Endothelial cell of umbilical vein (primary cell): Measurements from ENCODE around the gene ADSL. TPM values are rescaled to one million over a fixed set of nuclear protein-coding genes. Genes with fewer than 3 reads are reported as not detected.
A peak's percentile ranks its signal among the peaks of the same experiment; 100 is the strongest.

Experiments used
- BruUV-seq: library from RNA; stranded (reverse); fragments of 400-500 nt; replicated peaks from 2 replicates; lab custom pipeline; 2021; lab: Mats Ljungman, UMichigan
- CTCF ChIA-PET: fragments of 300-600, 350-600 bp; sonication (Branson Sonifier 250); formaldehyde crosslinking; loops from one replicate; lab custom pipeline; 2021; ENCODE audit warnings: antibody characterized with exemption, inconsistent platforms; lab: Charles Lee
- POLR2A ChIA-PET: fragments of 300-600, 350-600 bp; sonication (Branson Sonifier 250); formaldehyde crosslinking; loops from one replicate; lab custom pipeline; 2021; ENCODE audit warnings: antibody characterized with exemption, inconsistent platforms; lab: Charles Lee
- DNase-seq: peaks from one replicate; pipeline ENCODE4 v3.0.0-alpha.2; 2011; ENCODE audit warnings: low read depth, low spot score
- FAIRE-seq: peaks from 2 replicates; lab custom pipeline; 2011; peaks lifted over from hg19 to GRCh38; lab: Jason Lieb, UNC
- H2AFZ ChIP-seq: 2 replicates; pipeline ENCODE4 v1.6.0; 2012; ENCODE audit warnings: low read depth, low read length, control low read depth, inconsistent platforms
- H3K27ac ChIP-seq: 2 replicates; pipeline ENCODE4 v1.5.1; 2011; ENCODE audit warnings: low read depth, mild to moderate bottlenecking, control low read depth, low read length, moderate library complexity; ENCODE audit not compliant: insufficient read depth
- H3K27me3 ChIP-seq, 2 experiments: 2 replicates each; pipeline versions ENCODE4 v1.6.0 to v1.6.1; 2011; ENCODE audit warnings: low read length in 2 of 2, mixed read lengths in 1 of 2; ENCODE audit not compliant: control insufficient read depth in 2 of 2, insufficient read depth in 2 of 2
- H3K36me3 ChIP-seq, 2 experiments: 2 replicates in 1 of 2; 3 replicates in 1 of 2; pipeline ENCODE4 v1.5.1; 2011; ENCODE audit warnings: low read length in 2 of 2, mild to moderate bottlenecking in 1 of 2, moderate library complexity in 1 of 2; ENCODE audit not compliant: control insufficient read depth in 2 of 2, insufficient read depth in 2 of 2; ENCODE audit errors: extremely low read depth in 1 of 2
- H3K4me1 ChIP-seq: 3 replicates; pipeline ENCODE4 v1.5.1; 2011; ENCODE audit warnings: mild to moderate bottlenecking, low read length; ENCODE audit not compliant: control insufficient read depth, insufficient read depth; ENCODE audit errors: extremely low read depth
- H3K4me2 ChIP-seq: 2 replicates; pipeline ENCODE4 v1.6.1; 2011; ENCODE audit warnings: low read length, control low read depth, mixed read lengths; ENCODE audit not compliant: insufficient read depth
- H3K4me3 ChIP-seq, 3 experiments: fragments of 200-600 bp in 1 of 3; sonication (generic), shearing (Covaris generic) in 1 of 3; replicated peaks in 1 of 3; 2 replicates each; pipeline ENCODE4 v1.5.1; 2011 to 2016; ENCODE audit warnings: control low read depth in 3 of 3, low read length in 3 of 3, mild to moderate bottlenecking in 2 of 3, inconsistent platforms in 1 of 3, low read depth in 1 of 3, moderate library complexity in 1 of 3; ENCODE audit not compliant: insufficient read depth in 1 of 3
- H3K79me2 ChIP-seq: 2 replicates; pipeline ENCODE4 v1.6.0; 2012; ENCODE audit warnings: low read length, inconsistent platforms; ENCODE audit not compliant: control insufficient read depth, insufficient read depth
- H3K9ac ChIP-seq: replicated peaks from 2 replicates; pipeline ENCODE3; 2011; ENCODE audit warnings: low read length, control low read depth; ENCODE audit not compliant: insufficient read depth; ENCODE audit errors: extremely low read depth
- H3K9me1 ChIP-seq: replicated peaks from 3 replicates; pipeline ENCODE4 v1.6.0; 2011; ENCODE audit warnings: mild to moderate bottlenecking, low read length; ENCODE audit not compliant: control insufficient read depth, insufficient read depth; ENCODE audit errors: extremely low read depth
- H3K9me3 ChIP-seq: replicated peaks from 2 replicates; pipeline ENCODE4 v1.5.1; 2012; ENCODE audit warnings: low read length, inconsistent platforms; ENCODE audit not compliant: control insufficient read depth, insufficient read depth
- H4K20me1 ChIP-seq: replicated peaks from 2 replicates; pipeline ENCODE3; 2011; ENCODE audit warnings: mild to moderate bottlenecking, low read length; ENCODE audit not compliant: control insufficient read depth, insufficient read depth; ENCODE audit errors: extremely low read depth
- CTCF ChIP-seq, 2 donors: IDR thresholded peaks; 1 replicate in 1 of 2; 2 replicates in 1 of 2; pipeline ENCODE4 v1.5.1; 2011; ENCODE audit warnings: low read length in 2 of 2, mild to moderate bottlenecking in 2 of 2, moderate library complexity in 2 of 2, control low read depth in 1 of 2, inconsistent platforms in 1 of 2, low read depth in 1 of 2; ENCODE audit not compliant: insufficient read depth in 1 of 2; ENCODE audit errors: extremely low read depth in 1 of 2
- EZH2 ChIP-seq: IDR thresholded peaks from 2 replicates; pipeline ENCODE4 v1.6.1; 2012; ENCODE audit warnings: borderline replicate concordance, low read depth, mild to moderate bottlenecking, moderate library complexity, low read length, inconsistent platforms; ENCODE audit not compliant: severe bottlenecking
- FOS ChIP-seq: IDR thresholded peaks from 2 replicates; pipeline ENCODE4 v1.6.1; 2011; ENCODE audit warnings: mild to moderate bottlenecking, low read length, moderate library complexity, borderline replicate concordance; ENCODE audit not compliant: insufficient read depth
- GATA2 ChIP-seq: IDR thresholded peaks from 2 replicates; pipeline ENCODE4 v1.7.0; 2011; ENCODE audit warnings: low read depth, mild to moderate bottlenecking, moderate library complexity, mixed read lengths, low read length; ENCODE audit not compliant: insufficient read length, insufficient read depth
- JUN ChIP-seq: IDR thresholded peaks from 2 replicates; pipeline ENCODE4 v1.6.1; 2011; ENCODE audit warnings: borderline replicate concordance, low read depth; ENCODE audit not compliant: insufficient read length, insufficient read depth
- MAX ChIP-seq: IDR thresholded peaks from 2 replicates; pipeline ENCODE4 v1.6.1; 2011; ENCODE audit not compliant: insufficient read depth, insufficient read length
- MYC ChIP-seq: IDR thresholded peaks from one replicate; pipeline ENCODE4 v1.6.1; 2011; ENCODE audit warnings: mild to moderate bottlenecking, low read depth, low read length
- POLR2A ChIP-seq: IDR thresholded peaks from 2 replicates; pipeline ENCODE4 v1.6.1; 2012; ENCODE audit warnings: low read depth, mild to moderate bottlenecking, control low read depth, low read length
- POLR2AphosphoS5 ChIP-seq: IDR thresholded peaks from 2 replicates; pipeline ENCODE4 v1.6.1; 2012; ENCODE audit warnings: low read depth, mild to moderate bottlenecking, control low read depth, low read length, moderate library complexity; ENCODE audit not compliant: insufficient read depth
- dilution Hi-C: fragments of 300-500 bp; cut with MboI; formaldehyde crosslinking; loops from one replicate; pipeline ENCODE4 v1.15.0; 2019; ENCODE audit warnings: low sequenced_read_pairs; ENCODE audit not compliant: extremely low pct_ligation_motif_present
- intact Hi-C: fragments of 100-400 bp; cut with micrococcal nuclease; formaldehyde crosslinking; loops from one replicate; pipeline ENCODE4 v1.10.0; 2022
- polyA plus RNA-seq, 4 experiments: library from polyadenylated mRNA; depleted of rRNA in 3 of 4; stranded (reverse) in 3 of 4; unstranded in 1 of 4; fragments of >200 nt; gene quantifications; 2 replicates each; pipeline versions ENCODE4 v1.2.1 to v1.2.3, GENCODE V29; 2011 to 2012; ENCODE audit warnings: missing spikeins in 1 of 4
- total RNA-seq: library from RNA; stranded (reverse); gene quantifications from 2 replicates; pipeline ENCODE4 v1.2.3, GENCODE V29; 2021

Gene ADSL
- total and polyA plus RNA-seq, 2 donors (not counting 3 experiments of a cell fraction or from before 2014, with no cell fraction given) = 103 to 141 TPM

DNA sequence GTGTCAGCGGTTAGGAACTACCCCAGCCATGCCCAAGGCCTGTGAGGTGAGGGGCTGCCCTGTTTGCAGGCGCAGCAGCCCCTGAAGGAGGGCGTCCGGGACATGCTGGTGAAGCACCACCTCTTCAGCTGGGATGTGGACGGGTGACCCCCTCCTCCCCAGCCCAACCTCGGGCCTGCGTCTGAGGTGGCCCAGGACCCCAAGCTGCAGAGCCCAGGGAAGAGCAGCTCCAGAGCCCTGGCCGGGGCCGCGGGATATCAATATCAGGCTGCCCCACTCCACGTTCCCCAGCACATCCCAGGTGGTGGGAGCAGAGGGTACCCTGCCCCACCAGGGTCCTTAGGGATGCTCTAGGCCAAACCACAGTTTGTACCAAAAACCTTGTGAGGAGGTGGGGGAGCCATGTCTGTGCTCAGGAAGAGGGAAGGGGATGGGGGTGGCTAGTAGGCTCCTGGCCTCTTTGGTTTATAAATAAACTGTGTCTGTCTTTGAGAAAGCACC, 63.4 kb downstream of the ADSL start:
- CTCF ChIA-PET = interaction anchor here (3.2 kb wide), 1 partner anchor 27 kb away, joined by 9 read pairs; no protein-coding TSS in a partner anchor

More for the DNA sequence above, 63.4 kb downstream of the ADSL start:
- Histone ChIP-seq H3K27ac (no peak overlapping the region), H3K27me3 (no peaks in the 10 kb centered on the region), H3K79me2 (no peaks in the 10 kb centered on the region), H3K4me1 (no peaks in the 10 kb centered on the region), H2AFZ (no peak overlapping the region), H3K9ac (no peak overlapping the region), H3K9me3 (no peaks in the 10 kb centered on the region), H3K4me2 (no peak overlapping the region), H4K20me1 (no peaks in the 10 kb centered on the region), H3K4me3 (no peak overlapping the region), H3K36me3 (peaks cover 0 to 62% of the 10 kb centered on the region in 2 experiments), H3K9me1 (no peaks in the 10 kb centered on the region)
- no peak for TF ChIP-seq POLR2AphosphoS5
- no peak for TF ChIP-seq CTCF (IDR thresholded peaks at IDR 0.05; ENCODE audit: extremely low read depth in 1 of 2, insufficient read depth in 1 of 2, low read depth in 1 of 2, low read length in 2 of 2)
- TF ChIP-seq EZH2 = no peak
- no peak for TF ChIP-seq MYC
- TF ChIP-seq GATA2 = no peak
- TF ChIP-seq POLR2A = no peak
- no peak for TF ChIP-seq FOS
- TF ChIP-seq MAX = no peak
- TF ChIP-seq JUN = no peak
- dilution Hi-C loops = no loop called here
- DNase-seq = no peak
- no peak for FAIRE-seq
- POLR2A ChIA-PET = interaction anchor here (1.2 kb wide), 1 partner anchor 10 kb away, joined by 3 read pairs; no protein-coding TSS in a partner anchor
- BruUV-seq = TSS peak; percentile 16
- intact Hi-C loops = no loop called here
